Head of caudate nucleus (tissue), 42 donors: ENCODE results near the gene KLK12.
"Not testable (repeated sequence)": the region's sequence is repeated elsewhere in the genome, so short reads cannot be mapped to it uniquely, and the experiment has no call there.

Source experiments
- DNase-seq, 42 donors: peaks; one replicate each; pipeline versions ENCODE4 v3.0.0 to v3.0.0-alpha.2; 2020 to 2021; ENCODE audit warnings: mixed read lengths in 7 of 42
- intact Hi-C: fragments of 100-400 bp; cut with DNase I; formaldehyde crosslinking; loops from one replicate; pipeline ENCODE4 v1.15.0; 2022

KLK12 gene

GRCh38 chr19:51000981-51001380 lies 33.8 kb downstream of the KLK12 start:
- intact Hi-C loops, result no loop called here
- DNase-seq, result no peak

GRCh38 chr19:51000426-51000825 lies 34.4 kb downstream of the KLK12 start:
- DNase-seq, result no peak
- intact Hi-C loops, result no loop called here

GRCh38 chr19:50998686-50999085 lies 36.1 kb downstream of the KLK12 start:
- intact Hi-C loops, result no loop called here
- no peak for DNase-seq

GRCh38 chr19:50998061-50998460 lies 36.7 kb downstream of the KLK12 start:
- intact Hi-C loops, result no loop called here
- no peak for DNase-seq

GRCh38 chr19:50994129-50994528 lies 40.7 kb downstream of the KLK12 start:
- no peak for DNase-seq
- intact Hi-C loops, result no loop called here

GRCh38 chr19:50992666-50993035 lies 42.2 kb downstream of the KLK12 start:
- no peak for DNase-seq
- intact Hi-C loops, result no loop called here

- intact Hi-C loops, result not testable (repeated sequence)
These were observed 50.4 kb downstream of the KLK12 start for GRCh38 chr19:50984416-50984815.

GRCh38 chr19:50983625-50984292 lies 51.0 kb downstream of the KLK12 start, which contains the start of gene KLK7:
KLK7 (minus strand) TSS chr19:50983917; CDS start chr19:50982399, 1,518 bp downstream.
- no peak for DNase-seq
- intact Hi-C loops, result no loop called here

More at GRCh38 chr19:50984416-50984815, 50.4 kb downstream of the KLK12 start:
- not testable (repeated sequence) for DNase-seq

GRCh38 chr19:50982186-50982585 lies 52.6 kb downstream of the KLK12 start:
- no peak for DNase-seq
- intact Hi-C loops, result no loop called here

GRCh38 chr19:50981587-50982146 lies 53.1 kb downstream of the KLK12 start:
- intact Hi-C loops, result no loop called here
- no peak for DNase-seq

- intact Hi-C loops, result no loop called here
- DNase-seq, result no peak
These were observed 54.6 kb downstream of the KLK12 start for GRCh38 chr19:50980208-50980607.

- intact Hi-C loops, result no loop called here
- DNase-seq, result no peak
These were observed 55.0 kb downstream of the KLK12 start for GRCh38 chr19:50979758-50980157.
